ENCODE data around the gene NCR2.

NCR2 gene

DNA sequence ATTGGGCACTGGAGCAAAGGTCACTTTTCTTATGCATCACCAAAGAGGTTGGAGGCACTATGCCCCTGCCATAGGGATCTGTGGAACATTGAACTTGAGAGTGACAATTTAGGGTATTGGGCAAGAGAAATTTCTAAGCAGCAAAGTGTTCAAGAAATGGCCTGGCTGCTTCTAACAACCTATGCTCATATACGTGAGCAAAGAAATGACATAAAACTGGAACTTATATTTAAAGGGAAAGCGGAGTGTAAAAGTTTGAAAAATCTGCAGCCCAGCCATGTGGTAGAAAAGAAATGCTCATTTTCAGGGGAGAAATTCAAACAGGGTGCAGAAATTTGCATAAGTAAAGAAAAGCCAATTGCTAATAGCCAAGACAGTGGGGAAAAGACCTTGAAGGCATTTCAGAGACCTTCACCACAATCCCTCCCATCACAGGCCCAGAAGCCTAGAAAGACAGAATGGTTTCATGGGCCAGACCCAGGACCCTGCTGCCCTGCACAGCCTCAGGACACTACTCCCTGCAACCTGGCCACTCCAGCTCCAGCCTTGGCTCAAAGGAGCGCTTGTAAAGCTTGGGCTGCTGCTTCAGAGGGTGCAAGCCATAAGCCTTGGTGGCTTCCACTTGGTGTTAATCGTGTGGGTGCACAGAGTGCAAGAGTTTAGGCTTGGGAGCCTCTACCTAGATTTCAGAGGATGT lies 24.4 kb downstream of the NCR2 start:
- Histone ChIP-seq H3K36me3 (ENCODE audit: insufficient read depth, low read length) (no peaks in the 10 kb centered on the region), H3K4me3 (no peak overlapping the region), H3K27ac (no peak overlapping the region), H3K9ac (ENCODE audit: insufficient read length) (no peak overlapping the region), H3K9me3 (ENCODE audit: low read depth, low read length) (no peaks in the 10 kb centered on the region; the same call in 1 of the 2 replicates)
- DNase-seq (ENCODE audit: low read depth, low spot score): no peak
- TF ChIP-seq EZH2 (IDR thresholded peaks at IDR 0.05): no peak
- TF ChIP-seq POLR2AphosphoS5 (IDR thresholded peaks at IDR 0.05; ENCODE audit: borderline replicate concordance, low read depth, low read length): no peak
- TF ChIP-seq FOXP2 (optimal IDR thresholded peaks at IDR 0.05; ENCODE audit: control extremely low read depth, extremely low read length, insufficient read depth): no peak

DNA sequence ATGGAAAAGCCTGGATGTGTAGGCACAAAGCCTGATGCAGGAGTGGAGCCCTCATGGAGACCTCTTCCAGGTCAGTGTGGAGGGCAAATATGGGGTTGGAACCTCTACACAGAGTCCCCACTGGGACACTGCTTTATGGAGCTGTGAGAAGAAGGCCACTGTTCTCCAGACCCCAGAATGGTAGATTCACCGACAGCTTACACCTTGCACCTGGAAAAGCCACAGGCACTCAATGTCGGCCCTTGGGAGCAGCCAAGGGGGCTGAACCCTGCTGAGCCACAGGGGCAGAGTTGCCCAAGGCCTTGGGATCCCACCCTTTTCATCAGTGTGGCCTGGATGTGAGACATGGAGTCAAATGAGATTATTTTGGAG lies 24.9 kb downstream of the NCR2 start:
- no peak for DNase-seq (ENCODE audit: low read depth, low spot score)
- Histone ChIP-seq H3K27ac (no peak overlapping the region), H3K36me3 (ENCODE audit: insufficient read depth, low read length) (no peaks in the 10 kb centered on the region), H3K4me3 (no peak overlapping the region), H3K9ac (ENCODE audit: insufficient read length) (no peak overlapping the region), H3K9me3 (ENCODE audit: low read depth, low read length) (no peaks in the 10 kb centered on the region; the same call in 1 of the 2 replicates)
- no peak for TF ChIP-seq POLR2AphosphoS5 (IDR thresholded peaks at IDR 0.05; ENCODE audit: borderline replicate concordance, low read depth, low read length)
- TF ChIP-seq EZH2 (IDR thresholded peaks at IDR 0.05): no peak
- TF ChIP-seq FOXP2 (optimal IDR thresholded peaks at IDR 0.05; ENCODE audit: control extremely low read depth, extremely low read length, insufficient read depth): no peak

DNA sequence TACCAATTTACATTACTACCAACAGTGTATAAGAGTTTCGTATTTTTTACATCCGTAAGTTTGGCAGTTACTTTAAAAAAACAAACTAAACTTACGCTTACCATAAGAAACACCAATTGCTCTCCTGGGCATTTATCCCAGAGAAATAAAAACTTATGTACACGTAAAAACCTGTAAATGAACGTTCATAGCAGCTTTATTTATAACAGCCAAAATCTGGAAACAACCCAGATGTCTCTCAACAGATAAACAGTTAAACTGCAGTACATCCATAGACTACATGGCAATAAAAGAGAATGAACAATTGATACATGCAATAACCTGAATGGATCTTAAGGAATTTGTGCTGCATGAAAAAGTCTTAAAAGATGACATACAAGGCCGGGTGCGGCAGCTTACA lies 30.7 kb downstream of the NCR2 start:
- no peak for TF ChIP-seq POLR2AphosphoS5 (IDR thresholded peaks at IDR 0.05; ENCODE audit: borderline replicate concordance, low read depth, low read length)
- no peak for TF ChIP-seq FOXP2 (optimal IDR thresholded peaks at IDR 0.05; ENCODE audit: control extremely low read depth, extremely low read length, insufficient read depth)
- no peak for TF ChIP-seq EZH2 (IDR thresholded peaks at IDR 0.05)
- no peaks in the 10 kb centered on the region for H3K36me3 ChIP-seq (ENCODE audit: insufficient read depth, low read length)
- peak overlapping the region; percentile 52; the same call in 1 of the 2 replicates for H3K27ac ChIP-seq
- peak overlapping the region; percentile 34; the same call in 1 of the 2 replicates for H3K4me3 ChIP-seq
- no peaks in the 10 kb centered on the region for H3K9me3 ChIP-seq (ENCODE audit: low read depth, low read length)
- no peak for DNase-seq (ENCODE audit: low read depth, low spot score)
- no peak overlapping the region for H3K9ac ChIP-seq (ENCODE audit: insufficient read length)

DNA sequence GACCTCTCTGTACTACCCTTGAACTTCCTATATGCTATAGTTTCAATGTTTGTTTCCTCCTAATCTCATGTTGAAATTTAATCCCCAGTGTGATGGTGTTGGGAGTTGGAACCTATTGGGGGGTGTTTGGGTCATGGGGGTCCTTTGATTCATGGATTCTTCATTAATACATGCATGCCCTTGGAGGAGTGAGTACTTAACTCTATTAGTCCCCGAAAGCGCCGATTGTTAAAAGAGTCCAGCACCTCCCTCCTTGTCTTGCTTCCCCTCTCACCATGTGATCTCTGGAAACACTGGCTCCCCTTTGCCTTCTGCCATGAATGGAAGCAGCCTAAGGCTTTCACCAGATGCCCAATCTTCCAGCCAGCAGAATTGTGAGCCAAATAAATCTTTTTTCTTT lies 31.7 kb downstream of the NCR2 start:
- no peak overlapping the region for H3K9ac ChIP-seq (ENCODE audit: insufficient read length)
- H3K27ac ChIP-seq: no peak overlapping the region
- no peaks in the 10 kb centered on the region for H3K36me3 ChIP-seq (ENCODE audit: insufficient read depth, low read length)
- no peak for DNase-seq (ENCODE audit: low read depth, low spot score)
- H3K4me3 ChIP-seq: no peak overlapping the region
- no peak for TF ChIP-seq EZH2 (IDR thresholded peaks at IDR 0.05)
- no peak for TF ChIP-seq FOXP2 (optimal IDR thresholded peaks at IDR 0.05; ENCODE audit: control extremely low read depth, extremely low read length, insufficient read depth)
- no peak for TF ChIP-seq POLR2AphosphoS5 (IDR thresholded peaks at IDR 0.05; ENCODE audit: borderline replicate concordance, low read depth, low read length)
- H3K9me3 ChIP-seq (ENCODE audit: low read depth, low read length): no peaks in the 10 kb centered on the region

DNA sequence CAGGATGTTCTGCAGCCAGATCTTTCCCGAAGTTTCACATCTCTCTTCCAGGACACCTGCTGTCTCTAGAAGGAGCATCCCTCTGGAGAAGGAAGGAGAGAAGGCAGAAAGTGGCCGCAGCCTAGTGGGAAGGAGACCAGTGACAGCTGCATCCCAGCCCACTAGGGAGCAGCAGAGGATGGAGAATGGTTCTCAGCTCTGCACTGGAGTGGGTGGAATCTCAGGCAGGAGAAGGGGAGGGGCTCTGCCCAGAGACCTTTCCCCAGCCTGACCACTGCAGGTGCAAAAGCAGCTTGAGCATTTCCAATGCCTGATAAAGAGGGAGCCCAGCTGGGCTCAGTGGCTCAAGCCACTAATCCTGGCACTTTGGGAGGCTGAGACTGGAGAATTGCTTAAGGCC lies 32.3 kb downstream of the NCR2 start:
- H3K4me3 ChIP-seq: no peak overlapping the region
- DNase-seq (ENCODE audit: low read depth, low spot score): peak; percentile 22
- H3K27ac ChIP-seq: no peak overlapping the region
- H3K9me3 ChIP-seq (ENCODE audit: low read depth, low read length): no peaks in the 10 kb centered on the region
- no peak for TF ChIP-seq POLR2AphosphoS5 (IDR thresholded peaks at IDR 0.05; ENCODE audit: borderline replicate concordance, low read depth, low read length)
- TF ChIP-seq FOXP2 (optimal IDR thresholded peaks at IDR 0.05; ENCODE audit: control extremely low read depth, extremely low read length, insufficient read depth): peak; percentile 24
- no peak overlapping the region for H3K9ac ChIP-seq (ENCODE audit: insufficient read length)
- H3K36me3 ChIP-seq (ENCODE audit: insufficient read depth, low read length): no peaks in the 10 kb centered on the region

DNA sequence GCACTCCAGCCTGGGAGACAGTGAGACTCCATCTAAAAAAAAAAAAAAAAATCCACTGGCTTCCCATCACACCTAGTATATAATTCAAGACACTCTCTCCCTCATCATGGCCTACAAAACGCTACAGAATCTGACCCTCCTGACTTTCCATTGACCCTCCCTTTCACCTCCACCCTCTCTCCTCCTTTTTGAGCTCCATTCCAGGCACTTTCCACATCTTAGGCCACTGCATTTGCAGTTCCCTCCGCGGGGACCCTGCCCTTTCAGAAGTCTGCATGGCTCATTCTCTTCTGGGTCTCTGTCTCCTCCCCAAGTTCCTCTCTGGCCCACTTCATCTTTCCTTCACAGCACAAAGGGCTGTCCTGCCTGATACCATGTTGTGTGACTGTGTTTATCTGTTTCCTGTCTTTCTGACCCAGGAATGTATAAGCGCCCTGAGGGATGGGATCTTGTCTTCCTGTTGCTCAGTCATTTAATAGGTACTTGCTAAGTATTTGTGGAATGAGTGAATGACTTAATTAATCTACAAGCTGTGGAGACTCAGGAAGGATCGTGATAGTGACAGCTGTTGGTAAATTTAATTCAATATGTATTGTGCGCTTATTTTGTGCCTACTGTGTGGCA lies 35.2 kb downstream of the NCR2 start:
- TF ChIP-seq POLR2AphosphoS5 (IDR thresholded peaks at IDR 0.05; ENCODE audit: borderline replicate concordance, low read depth, low read length) (no peak), FOXP2 (optimal IDR thresholded peaks at IDR 0.05; ENCODE audit: control extremely low read depth, extremely low read length, insufficient read depth) (no peak), EZH2 (IDR thresholded peaks at IDR 0.05) (no peak)
- Histone ChIP-seq H3K27ac (peak overlapping the region; percentile 5; the same call in 1 of the 2 replicates), H3K36me3 (ENCODE audit: insufficient read depth, low read length) (no peaks in the 10 kb centered on the region), H3K9me3 (ENCODE audit: low read depth, low read length) (no peaks in the 10 kb centered on the region), H3K9ac (ENCODE audit: insufficient read length) (no peak overlapping the region), H3K4me3 (peak overlapping the region; percentile 10; the same call in 1 of the 2 replicates)
- peak; percentile 56 for DNase-seq (ENCODE audit: low read depth, low spot score)

DNA sequence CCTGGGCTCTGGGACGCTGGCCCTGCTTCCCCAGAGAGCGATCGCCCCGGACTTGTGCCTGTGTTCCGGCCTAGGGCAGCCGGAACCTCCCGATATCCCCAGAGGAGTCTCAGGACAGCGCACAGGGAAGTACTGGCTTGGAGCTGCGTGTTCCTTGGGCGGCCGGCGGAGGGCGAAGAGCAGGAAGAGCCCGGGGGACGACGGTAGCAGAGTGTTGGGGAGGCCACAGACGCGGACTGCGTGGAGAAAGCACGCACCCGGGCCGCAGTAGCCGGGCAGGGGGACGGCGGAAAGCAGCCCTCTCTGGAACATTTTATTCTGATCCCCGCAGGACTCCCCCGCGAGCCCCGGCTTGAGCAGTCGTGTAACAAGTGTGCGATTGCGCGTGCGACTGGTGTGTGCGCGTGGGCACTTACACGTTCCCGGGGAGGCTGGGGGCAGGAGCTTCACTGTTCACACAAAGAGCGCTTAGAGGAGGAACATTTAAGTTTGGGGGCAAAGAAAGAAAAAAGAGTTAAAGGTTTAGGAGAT lies 36.1 kb downstream of the NCR2 start:
- H3K9me3 ChIP-seq (ENCODE audit: low read depth, low read length): no peaks in the 10 kb centered on the region
- no peaks in the 10 kb centered on the region for H3K36me3 ChIP-seq (ENCODE audit: insufficient read depth, low read length)
- H3K9ac ChIP-seq (ENCODE audit: insufficient read length): no peak overlapping the region
- DNase-seq (ENCODE audit: low read depth, low spot score): no peak
- TF ChIP-seq EZH2 (IDR thresholded peaks at IDR 0.05) (no peak), POLR2AphosphoS5 (IDR thresholded peaks at IDR 0.05; ENCODE audit: borderline replicate concordance, low read depth, low read length) (no peak), FOXP2 (optimal IDR thresholded peaks at IDR 0.05; ENCODE audit: control extremely low read depth, extremely low read length, insufficient read depth) (no peak)
- H3K27ac ChIP-seq: no peak overlapping the region
- H3K4me3 ChIP-seq: no peak overlapping the region

DNA sequence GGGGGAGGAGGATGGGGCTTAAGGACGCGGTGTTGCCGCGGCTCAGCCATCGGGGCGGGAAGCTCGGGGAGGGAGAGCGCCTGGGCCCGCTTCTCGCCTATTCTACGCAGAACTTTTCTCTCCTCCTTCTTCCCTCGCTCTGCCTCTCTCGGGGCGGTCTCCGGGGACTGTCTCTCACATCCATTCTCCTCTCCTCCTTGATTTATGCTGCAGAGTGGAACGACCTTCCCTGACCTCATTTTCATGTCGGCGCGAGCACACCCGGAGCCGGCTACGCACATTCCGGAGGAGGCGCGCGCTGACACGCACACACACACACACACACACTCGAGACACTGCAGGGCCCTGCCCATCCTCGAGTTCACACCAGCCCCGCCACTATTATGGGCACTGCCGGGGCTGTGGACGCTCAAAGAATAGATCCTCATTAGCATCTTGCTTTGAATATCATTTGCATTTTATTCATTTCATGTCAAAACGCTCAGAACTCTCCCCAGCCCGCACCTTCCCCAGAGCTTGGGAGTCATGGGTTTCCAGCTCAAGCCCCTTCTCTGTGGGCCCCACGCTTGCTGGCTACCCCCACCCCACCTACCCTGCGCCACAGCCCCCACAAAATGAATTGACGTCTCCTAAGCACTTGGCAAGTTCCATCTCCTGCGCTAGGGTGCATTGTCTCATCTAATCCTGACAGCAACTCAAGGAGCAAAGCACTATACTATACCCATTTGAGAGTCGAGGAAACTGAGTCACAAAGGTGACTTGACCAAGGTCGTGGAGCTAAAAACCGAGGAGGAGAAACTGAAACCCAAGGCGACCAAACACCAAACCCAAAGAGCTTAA lies 36.8 kb downstream of the NCR2 start:
- Histone ChIP-seq H3K36me3 (ENCODE audit: insufficient read depth, low read length) (no peaks in the 10 kb centered on the region), H3K27ac (no peak overlapping the region), H3K4me3 (no peak overlapping the region), H3K9me3 (ENCODE audit: low read depth, low read length) (no peaks in the 10 kb centered on the region), H3K9ac (ENCODE audit: insufficient read length) (no peak overlapping the region)
- no peak for DNase-seq (ENCODE audit: low read depth, low spot score)
- TF ChIP-seq FOXP2 (optimal IDR thresholded peaks at IDR 0.05; ENCODE audit: control extremely low read depth, extremely low read length, insufficient read depth) (no peak), EZH2 (IDR thresholded peaks at IDR 0.05) (no peak), POLR2AphosphoS5 (IDR thresholded peaks at IDR 0.05; ENCODE audit: borderline replicate concordance, low read depth, low read length) (no peak)

Data from SK-N-MC (cell line).